ENCODE data around the gene TMEM126B.
"Not testable (repeated sequence)": the region's sequence is repeated elsewhere in the genome, so short reads cannot be mapped to it uniquely, and the experiment has no call there.

Gene TMEM126B

GRCh38 chr11:85627998-85628770, at the start of gene TMEM126B:
TSS of gene TMEM126B (plus strand) at chr11:85628593. CDS start at chr11:85628608, 15 bp downstream.
- DNase-seq (ENCODE audit: low spot score), result peak; percentile 99

GRCh38 chr11:85582111-85582510, 46.3 kb upstream of the TMEM126B start:
- DNase-seq (ENCODE audit: low spot score), result no peak

GRCh38 chr11:85589373-85589772, 39.0 kb upstream of the TMEM126B start:
- no peak for DNase-seq (ENCODE audit: low spot score)

- DNase-seq (ENCODE audit: low spot score), result peak; percentile 3
Measured at GRCh38 chr11:85590848-85591483, 37.4 kb upstream of the TMEM126B start.

- peak; percentile 31 for DNase-seq (ENCODE audit: low spot score)
Measured at GRCh38 chr11:85595285-85595884, 33.0 kb upstream of the TMEM126B start.

GRCh38 chr11:85596886-85597285, 31.5 kb upstream of the TMEM126B start:
- no peak for DNase-seq (ENCODE audit: low spot score)

- DNase-seq (ENCODE audit: low spot score), result no peak
Measured at GRCh38 chr11:85599083-85599482, 29.3 kb upstream of the TMEM126B start.

- DNase-seq (ENCODE audit: low spot score), result no peak
Measured at GRCh38 chr11:85602526-85603213, 25.7 kb upstream of the TMEM126B start.

- no peak for DNase-seq (ENCODE audit: low spot score)
Measured at GRCh38 chr11:85603220-85603619, 25.2 kb upstream of the TMEM126B start.

- DNase-seq (ENCODE audit: low spot score), result not testable (repeated sequence)
Measured at GRCh38 chr11:85606237-85606636, 22.2 kb upstream of the TMEM126B start.

GRCh38 chr11:85608621-85609020, 19.8 kb upstream of the TMEM126B start:
- DNase-seq (ENCODE audit: low spot score), result not testable (repeated sequence)

GRCh38 chr11:85609286-85609685, 19.1 kb upstream of the TMEM126B start:
- not testable (repeated sequence) for DNase-seq (ENCODE audit: low spot score)

- not testable (repeated sequence) for DNase-seq (ENCODE audit: low spot score)
Measured at GRCh38 chr11:85611643-85612042, 16.8 kb upstream of the TMEM126B start.

GRCh38 chr11:85619499-85619898, 8.9 kb upstream of the TMEM126B start:
- no peak for DNase-seq (ENCODE audit: low spot score)

GRCh38 chr11:85620256-85620655, 8.1 kb upstream of the TMEM126B start:
- DNase-seq (ENCODE audit: low spot score), result no peak

GRCh38 chr11:85626496-85626895, 1.9 kb upstream of the TMEM126B start:
- DNase-seq (ENCODE audit: low spot score), result no peak

- peak; percentile 57 for DNase-seq (ENCODE audit: low spot score)
Measured at GRCh38 chr11:85627332-85627997, 928 bp upstream of the TMEM126B start, which contains the start of gene DLG2. TSS of gene DLG2 (minus strand) at chr11:85627344.

GRCh38 chr11:85628771-85629341, 463 bp downstream of the TMEM126B start:
- no peak for DNase-seq (ENCODE audit: low spot score)

- DNase-seq (ENCODE audit: low spot score), result no peak
Measured at GRCh38 chr11:85634747-85635146, 6.4 kb downstream of the TMEM126B start.

- DNase-seq (ENCODE audit: low spot score), result no peak
Measured at GRCh38 chr11:85643191-85643614, 14.8 kb downstream of the TMEM126B start.

- no peak for DNase-seq (ENCODE audit: low spot score)
Measured at GRCh38 chr11:85647078-85647477, 18.7 kb downstream of the TMEM126B start.

All from putamen (tissue), 1 donor.